Kidney (tissue), 14 donors: ENCODE data around the gene MYF5. TPM values are rescaled to one million over a fixed set of nuclear protein-coding genes. Genes with fewer than 3 reads are reported as not detected.
A peak's percentile ranks its signal among the peaks of the same experiment; 100 is the strongest.

Experiments used
- DNase-seq, 5 donors: peaks; one replicate each; pipeline ENCODE4 v3.0.0-alpha.2; 2013 to 2020
- FAIRE-seq: peaks from 2 replicates; lab custom pipeline; 2012; peaks lifted over from hg19 to GRCh38; lab: Jason Lieb, UNC
- H3K27ac ChIP-seq, 2 donors: one replicate each; pipeline ENCODE4 v1.7.0; 2013; ENCODE audit warnings: low read depth in 2 of 2, low read length in 2 of 2, inconsistent platforms in 1 of 2
- H3K27me3 ChIP-seq: one replicate; pipeline ENCODE4 v1.7.1; 2013; ENCODE audit warnings: low read length, inconsistent platforms; ENCODE audit not compliant: control insufficient read depth, insufficient read depth
- H3K36me3 ChIP-seq, 3 donors: one replicate each; pipeline versions ENCODE4 v1.7.0 to v1.7.1; 2013; ENCODE audit warnings: low read length in 3 of 3, control low read depth in 1 of 3, inconsistent platforms in 1 of 3; ENCODE audit not compliant: insufficient read depth in 3 of 3, control insufficient read depth in 2 of 3
- H3K4me1 ChIP-seq, 3 donors: one replicate each; pipeline versions ENCODE4 v1.7.0 to v1.7.1; 2013; ENCODE audit warnings: low read length in 3 of 3, inconsistent platforms in 1 of 3, low read depth in 1 of 3; ENCODE audit not compliant: control insufficient read depth in 2 of 3, insufficient read depth in 2 of 3
- H3K4me3 ChIP-seq, 3 donors: one replicate each; pipeline versions ENCODE4 v1.7.0 to v1.8.1; 2013; ENCODE audit warnings: low read length in 3 of 3, control low read depth in 1 of 3, inconsistent platforms in 1 of 3
- H3K9ac ChIP-seq, 3 donors: one replicate each; pipeline versions ENCODE4 v1.7.0 to v1.7.1; 2013; ENCODE audit warnings: low read length in 3 of 3, control low read depth in 1 of 3, inconsistent platforms in 1 of 3
- H3K9me3 ChIP-seq, 3 donors: one replicate each; pipeline versions ENCODE4 v1.7.0 to v1.7.1; 2013; ENCODE audit warnings: low read length in 3 of 3, control low read depth in 1 of 3, inconsistent platforms in 1 of 3; ENCODE audit not compliant: control insufficient read depth in 2 of 3, insufficient read depth in 1 of 3
- CTCF ChIP-seq: IDR thresholded peaks from 3 replicates; pipeline ENCODE4 v1.5.1; 2012; ENCODE audit warnings: mild to moderate bottlenecking, moderate library complexity, borderline replicate concordance; ENCODE audit not compliant: insufficient read depth; ENCODE audit errors: extremely low read depth
- intact Hi-C: fragments of 100-400 bp; cut with DNase I; formaldehyde crosslinking; loops from one replicate; pipeline ENCODE4 v1.11.1; 2022
- polyA plus RNA-seq: library from polyadenylated mRNA; stranded (reverse); fragments of 350-450 nt; fragmentation: Illumina TruSeq; extraction: RNeasy Lipid Tissue Mini Kit (QIAGEN cat#74804); gene quantifications from one replicate; pipeline ENCODE4 v1.2.3, GENCODE V29; 2014; ENCODE audit warnings: low read depth, low replicate concordance; ENCODE audit not compliant: insufficient read depth
- total RNA-seq: library from RNA; stranded (reverse); fragmentation: NEBNext Ultra II Directional; extraction: Animal tissue kit (Norgen Biotek cat#: 25700); gene quantifications from one replicate; pipeline ENCODE4 v1.2.1, GENCODE V29; 2021
- donor health status: control.
- donor health status: control.
- donor health status: control.
- donor health status: control.
- donor health status: control.
- donor health status: DM: yes; HTN: yes; CAD: no.
- donor health status: Normal renal cell carcinoma (clear cell type).

The MYF5 gene
- total and polyA plus RNA-seq, 2 donors from 2014 or later, result not detected

- DNase-seq, result no peak
- Histone ChIP-seq H3K4me3 (no peak overlapping the region), H3K9me3 (peaks cover 0 to 4% (median 0%) of the 10 kb centered on the region in 3 donors), H3K9ac (no peak overlapping the region), H3K27ac (no peak overlapping the region), H3K27me3 (no peaks in the 10 kb centered on the region), H3K4me1 (no peaks in the 10 kb centered on the region), H3K36me3 (no peaks in the 10 kb centered on the region)
- intact Hi-C loops, result no loop called here
- FAIRE-seq, result no peak
- TF ChIP-seq CTCF, result no peak
Measured at GRCh38 chr12:80690513-80690912, 26.2 kb upstream of the MYF5 start.

- Histone ChIP-seq H3K4me3 (no peak overlapping the region), H3K27ac (no peak overlapping the region), H3K27me3 (no peaks in the 10 kb centered on the region), H3K4me1 (no peaks in the 10 kb centered on the region), H3K36me3 (no peaks in the 10 kb centered on the region), H3K9me3 (no peaks in the 10 kb centered on the region), H3K9ac (no peak overlapping the region)
- DNase-seq, result no peak
- TF ChIP-seq CTCF, result no peak
- FAIRE-seq, result no peak
- intact Hi-C loops, result no loop called here
Measured at GRCh38 chr12:80692114-80692513, 24.6 kb upstream of the MYF5 start.

DNA sequence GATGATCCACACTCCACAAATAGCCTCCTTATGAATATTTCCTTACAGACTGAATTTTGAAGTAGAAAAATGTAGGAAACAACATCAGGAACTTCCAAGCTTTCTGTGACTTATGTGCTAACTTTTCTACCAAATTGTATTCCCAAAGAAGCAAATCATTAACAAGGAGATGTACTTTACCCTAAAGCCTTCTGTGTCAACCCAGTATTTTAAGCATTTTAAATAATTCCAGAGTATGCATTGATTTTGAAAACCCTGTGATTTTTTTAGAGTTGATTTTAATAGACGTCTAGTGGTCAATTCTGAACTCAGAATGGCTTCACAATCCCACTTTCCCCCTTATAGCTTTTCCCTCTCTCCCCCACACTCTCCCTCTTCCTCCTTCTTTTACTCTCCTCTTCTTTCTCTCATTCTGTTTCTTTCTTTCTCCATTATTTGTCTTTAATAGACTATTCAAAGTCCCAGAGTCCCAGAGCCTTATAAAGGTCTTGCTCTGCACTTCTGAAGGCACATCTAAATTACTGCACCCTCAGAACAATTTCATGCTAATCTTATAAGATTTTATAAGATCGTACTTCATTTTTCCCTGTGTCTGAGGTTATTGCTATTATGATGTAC is 19.3 kb upstream of the MYF5 start:
- no peak overlapping the region for H3K9ac ChIP-seq
- DNase-seq, result no peak
- intact Hi-C loops, result no loop called here
- FAIRE-seq, result no peak
- H3K4me1 ChIP-seq, result no peaks in the 10 kb centered on the region
- no peaks in the 10 kb centered on the region for H3K36me3 ChIP-seq
- H3K27ac ChIP-seq, result peak overlapping the region; percentile 40 to 61
- peak overlapping the region in 1 of 3 donors; percentile 19 for H3K4me3 ChIP-seq
- no peak for TF ChIP-seq CTCF
- H3K27me3 ChIP-seq, result no peaks in the 10 kb centered on the region
- no peaks in the 10 kb centered on the region for H3K9me3 ChIP-seq

GRCh38 chr12:80698256-80698655 is 18.5 kb upstream of the MYF5 start:
- Histone ChIP-seq H3K36me3 (no peaks in the 10 kb centered on the region), H3K9ac (no peak overlapping the region), H3K4me3 (no peak overlapping the region), H3K27ac (no peak overlapping the region), H3K9me3 (no peaks in the 10 kb centered on the region), H3K27me3 (no peaks in the 10 kb centered on the region), H3K4me1 (no peaks in the 10 kb centered on the region)
- TF ChIP-seq CTCF, result no peak
- intact Hi-C loops, result no loop called here
- no peak for FAIRE-seq
- no peak for DNase-seq
